Skeletal muscle satellite cell (primary cell): ENCODE measurements around the gene PDE1C.

ENCODE experiments used
- H3K27me3 ChIP-seq: 2 replicates; pipeline ENCODE4 v1.7.0; 2013; ENCODE audit warnings: low read length; ENCODE audit not compliant: control insufficient read depth, insufficient read depth
- H3K36me3 ChIP-seq: 2 replicates; pipeline ENCODE4 v1.7.0; 2013; ENCODE audit warnings: mild to moderate bottlenecking, control low read depth, low read length; ENCODE audit not compliant: insufficient read depth
- H3K4me1 ChIP-seq: 2 replicates; pipeline ENCODE4 v1.7.0; 2013; ENCODE audit warnings: low read length; ENCODE audit not compliant: control insufficient read depth, insufficient read depth
- H3K4me2 ChIP-seq: 2 replicates; pipeline ENCODE4 v1.7.0; 2013; ENCODE audit warnings: mild to moderate bottlenecking, low read length
- H3K4me3 ChIP-seq: 2 replicates; pipeline ENCODE4 v1.7.0; 2013; ENCODE audit warnings: low read length
- H3K9ac ChIP-seq: 2 replicates; pipeline ENCODE4 v1.7.0; 2013; ENCODE audit warnings: mild to moderate bottlenecking, low read depth, low read length, moderate library complexity
- H3K9me3 ChIP-seq: replicated peaks from 2 replicates; pipeline ENCODE4 v1.7.0; 2013; ENCODE audit warnings: mild to moderate bottlenecking, control low read depth, low read length

PDE1C gene

GRCh38 chr7:31910191-31910590, 160.0 kb downstream of the PDE1C start:
- Histone ChIP-seq H3K36me3 (no peaks in the 10 kb centered on the region), H3K4me3 (no peak overlapping the region), H3K9me3 (no peaks in the 10 kb centered on the region), H3K4me1 (no peaks in the 10 kb centered on the region), H3K4me2 (no peak overlapping the region), H3K27me3 (no peaks in the 10 kb centered on the region), H3K9ac (no peak overlapping the region)

DNA sequence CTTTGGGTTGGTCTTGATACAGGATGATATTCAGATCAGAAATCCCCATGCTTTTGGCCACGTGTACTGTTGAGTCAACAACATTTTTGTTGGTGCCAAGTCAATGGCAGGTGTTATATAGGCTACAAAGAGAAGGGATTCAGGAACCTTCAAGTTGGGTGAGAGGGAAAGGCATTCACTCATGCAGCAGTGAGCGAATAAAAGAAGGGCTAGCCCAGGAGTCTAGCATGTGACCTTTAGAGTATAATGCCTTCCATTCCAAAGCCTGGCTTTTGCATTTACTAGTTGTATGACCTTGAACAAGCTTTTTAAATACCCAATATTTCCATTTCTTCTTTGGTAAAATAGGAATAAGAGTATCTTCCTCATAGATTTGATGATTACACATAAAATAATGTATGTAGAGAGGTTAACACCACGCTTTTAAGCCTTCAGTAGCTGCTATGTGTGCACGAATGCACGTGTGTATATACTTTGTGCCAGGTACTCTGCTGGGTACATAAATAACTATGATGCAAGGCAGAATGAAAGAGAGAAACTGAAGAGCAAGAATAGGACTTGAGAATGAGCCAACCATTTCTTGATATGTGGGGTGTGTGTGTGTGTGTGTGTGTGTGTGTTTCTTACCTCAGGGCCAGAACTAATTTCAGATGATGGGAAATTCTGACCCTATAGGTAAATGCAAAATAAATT, 163.6 kb downstream of the PDE1C start:
- no peaks in the 10 kb centered on the region for H3K9me3 ChIP-seq
- no peak overlapping the region for H3K4me3 ChIP-seq
- H3K36me3 ChIP-seq, result no peaks in the 10 kb centered on the region
- H3K9ac ChIP-seq, result no peak overlapping the region
- peaks cover 4% of the 10 kb centered on the region for H3K27me3 ChIP-seq
- no peaks in the 10 kb centered on the region for H3K4me1 ChIP-seq
- H3K4me2 ChIP-seq, result no peak overlapping the region

DNA sequence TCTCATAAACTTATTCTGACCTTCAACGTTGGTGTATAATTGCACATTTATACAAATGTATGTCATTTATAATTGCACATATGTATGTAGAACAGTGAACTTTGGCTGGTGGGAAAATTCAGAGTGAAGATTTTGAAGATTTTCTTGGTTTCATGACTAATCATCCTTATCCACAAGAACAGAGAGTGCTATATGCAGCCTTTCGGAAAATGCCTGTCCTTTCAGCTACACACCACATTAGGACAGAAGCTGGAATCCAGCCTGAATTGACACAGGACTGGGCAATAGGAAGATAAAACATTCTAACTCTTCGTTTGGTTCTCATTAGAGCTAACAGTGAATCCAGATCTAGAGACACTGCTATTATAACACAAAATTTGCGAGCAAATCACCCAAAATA, 166.2 kb downstream of the PDE1C start:
- H3K9me3 ChIP-seq, result no peaks in the 10 kb centered on the region
- H3K9ac ChIP-seq, result no peak overlapping the region
- H3K4me1 ChIP-seq, result no peaks in the 10 kb centered on the region
- no peaks in the 10 kb centered on the region for H3K36me3 ChIP-seq
- peaks cover 4% of the 10 kb centered on the region for H3K27me3 ChIP-seq
- no peak overlapping the region for H3K4me3 ChIP-seq
- no peak overlapping the region for H3K4me2 ChIP-seq

DNA sequence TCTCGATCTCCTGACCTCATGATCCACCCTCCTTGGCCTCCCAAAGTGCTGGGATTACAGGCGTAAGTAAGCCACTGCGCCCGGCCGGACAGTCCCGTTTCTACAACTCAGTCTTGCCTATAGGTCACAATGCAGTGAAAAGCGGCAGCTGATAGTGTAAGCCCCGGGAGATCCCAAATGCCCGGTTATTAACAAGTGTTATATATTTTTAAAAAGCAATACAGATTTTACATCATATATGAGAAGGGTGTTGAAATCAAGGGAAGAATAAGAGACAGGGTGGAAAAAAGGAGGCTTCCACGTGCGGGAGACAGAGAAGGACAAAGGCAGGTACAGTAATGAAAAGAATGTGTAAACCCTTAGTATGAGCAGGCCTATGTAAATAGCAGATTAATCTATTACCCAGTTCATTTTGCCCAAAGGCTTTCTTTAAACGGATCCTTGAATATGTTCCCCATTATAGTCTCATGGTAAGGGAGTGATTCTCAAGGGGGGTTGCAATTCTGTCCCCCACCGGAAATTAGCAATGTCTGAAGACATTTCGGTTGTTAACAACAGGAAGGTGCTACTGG, 170.8 kb downstream of the PDE1C start:
- peaks cover 7% of the 10 kb centered on the region for H3K27me3 ChIP-seq

GRCh38 chr7:31896925-31897324, 173.3 kb downstream of the PDE1C start:
- Histone ChIP-seq H3K27me3 (peaks cover 3% of the 10 kb centered on the region), H3K4me3 (no peak overlapping the region), H3K9me3 (no peaks in the 10 kb centered on the region), H3K4me2 (no peak overlapping the region), H3K9ac (no peak overlapping the region), H3K36me3 (no peaks in the 10 kb centered on the region), H3K4me1 (no peaks in the 10 kb centered on the region)

More for the DNA sequence above, 170.8 kb downstream of the PDE1C start:
- H3K4me2 ChIP-seq, result no peak overlapping the region
- no peaks in the 10 kb centered on the region for H3K4me1 ChIP-seq
- H3K9ac ChIP-seq, result no peak overlapping the region
- H3K36me3 ChIP-seq, result no peaks in the 10 kb centered on the region
- H3K4me3 ChIP-seq, result no peak overlapping the region
- H3K9me3 ChIP-seq, result no peaks in the 10 kb centered on the region

GRCh38 chr7:31894308-31894707, 175.9 kb downstream of the PDE1C start:
- Histone ChIP-seq H3K4me3 (no peak overlapping the region), H3K4me1 (no peaks in the 10 kb centered on the region), H3K36me3 (no peaks in the 10 kb centered on the region), H3K27me3 (peaks cover 3% of the 10 kb centered on the region), H3K4me2 (no peak overlapping the region), H3K9ac (no peak overlapping the region), H3K9me3 (no peaks in the 10 kb centered on the region)

- Histone ChIP-seq H3K9me3 (no peaks in the 10 kb centered on the region), H3K4me1 (no peaks in the 10 kb centered on the region), H3K4me3 (no peak overlapping the region), H3K27me3 (peaks cover 3% of the 10 kb centered on the region), H3K9ac (no peak overlapping the region), H3K36me3 (no peaks in the 10 kb centered on the region), H3K4me2 (no peak overlapping the region)
Measured at GRCh38 chr7:31893365-31893764, 176.8 kb downstream of the PDE1C start.

GRCh38 chr7:31892099-31892829, 177.9 kb downstream of the PDE1C start:
- Histone ChIP-seq H3K4me3 (no peak overlapping the region), H3K27me3 (peaks cover 3% of the 10 kb centered on the region), H3K4me2 (no peak overlapping the region), H3K9ac (no peak overlapping the region), H3K36me3 (no peaks in the 10 kb centered on the region), H3K4me1 (no peaks in the 10 kb centered on the region), H3K9me3 (no peaks in the 10 kb centered on the region)

DNA sequence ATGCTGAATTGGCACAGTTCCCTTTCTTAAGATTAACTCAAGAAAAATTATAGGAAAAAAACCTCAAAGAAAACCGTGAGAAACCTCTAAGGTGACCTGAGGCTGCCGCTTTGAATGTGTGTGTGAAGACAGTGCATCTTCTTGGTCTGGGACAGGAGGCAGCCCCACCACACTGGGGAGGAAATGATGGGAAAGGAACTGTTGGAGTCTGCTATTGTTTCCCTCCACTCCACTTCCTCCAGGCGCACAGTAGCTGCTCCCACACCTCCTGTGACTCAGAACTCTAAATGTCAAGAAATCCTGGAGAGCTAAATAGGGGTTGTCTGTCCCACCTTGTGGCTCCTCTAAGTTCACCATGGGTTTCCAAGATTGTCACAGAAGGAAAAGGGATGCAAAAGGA, 179.4 kb downstream of the PDE1C start:
- Histone ChIP-seq H3K9me3 (no peaks in the 10 kb centered on the region), H3K4me3 (no peak overlapping the region), H3K9ac (no peak overlapping the region), H3K27me3 (peaks cover 3% of the 10 kb centered on the region), H3K36me3 (no peaks in the 10 kb centered on the region), H3K4me1 (no peaks in the 10 kb centered on the region), H3K4me2 (no peak overlapping the region)

- Histone ChIP-seq H3K9me3 (no peaks in the 10 kb centered on the region), H3K4me2 (no peak overlapping the region)
Measured at GRCh38 chr7:31890198-31890597, 180.0 kb downstream of the PDE1C start.

GRCh38 chr7:31887006-31887405, 183.2 kb downstream of the PDE1C start:
- Histone ChIP-seq H3K4me2 (no peak overlapping the region), H3K4me3 (no peak overlapping the region), H3K36me3 (no peaks in the 10 kb centered on the region), H3K4me1 (peaks cover 14% of the 10 kb centered on the region), H3K9ac (no peak overlapping the region), H3K27me3 (no peaks in the 10 kb centered on the region), H3K9me3 (no peaks in the 10 kb centered on the region)

More at GRCh38 chr7:31890198-31890597, 180.0 kb downstream of the PDE1C start:
- Histone ChIP-seq H3K27me3 (peaks cover 3% of the 10 kb centered on the region), H3K4me1 (no peaks in the 10 kb centered on the region), H3K4me3 (no peak overlapping the region), H3K9ac (no peak overlapping the region), H3K36me3 (no peaks in the 10 kb centered on the region)
